ENCODE measurements around the gene PIEZO1. TPM values are rescaled to one million over a fixed set of nuclear protein-coding genes. Genes with fewer than 3 reads are reported as not detected.

The PIEZO1 gene
- total RNA-seq, 6 experiments from 2014 or later = 48.9 to 91.9 (median 64.4) TPM

GRCh38 chr16:88809676-88810165, 24.7 kb upstream of the PIEZO1 start:
- intact Hi-C loops (cut with DNase I) = loop anchor here in 1 of 2 donors (10.0 kb wide), 2 partner anchors 55 to 355 kb away; partner anchors contain the start of gene PABPN1L
- H3K36me3 ChIP-seq = peaks cover 0 to 5% (median 0%) of the 10 kb centered on the region in 4 donors
- H3K4me3 ChIP-seq = no peak overlapping the region
- ATAC-seq (no peak), DNase-seq (no peak)
- TF ChIP-seq CTCF (IDR thresholded peaks at IDR 0.05) = no peak
- no peak overlapping the region for H3K27ac ChIP-seq
- H3K9me3 ChIP-seq = no peaks in the 10 kb centered on the region
- no peaks in the 10 kb centered on the region for H3K27me3 ChIP-seq
- H3K4me1 ChIP-seq = peaks cover 0 to 20% (median 4%) of the 10 kb centered on the region in 4 donors
- WGBS (ENCODE audit: insufficient coverage, low coverage, low lambda C conversion rate, missing lambda C conversion rate) = no CpG with 5 or more reads among the region's 10 CpGs

- TF ChIP-seq CTCF (IDR thresholded peaks at IDR 0.05) = no peak
- no peak for TF ChIP-seq POLR2A (IDR thresholded peaks at IDR 0.05)
- Histone ChIP-seq H3K27ac (no peak overlapping the region), H3K4me3 (no peak overlapping the region), H3K9me3 (no peaks in the 10 kb centered on the region), H3K36me3 (peaks cover 0 to 5% (median 0%) of the 10 kb centered on the region in 4 donors), H3K27me3 (no peaks in the 10 kb centered on the region), H3K4me1 (peaks cover 0 to 26% (median 4%) of the 10 kb centered on the region in 4 donors)
- no CpG with 5 or more reads among the region's 10 CpGs for WGBS (ENCODE audit: insufficient coverage, low coverage, low lambda C conversion rate, missing lambda C conversion rate)
- intact Hi-C loops (cut with DNase I) = no loop called here
- no peak for ATAC-seq
- DNase-seq = no peak
Observed at GRCh38 chr16:88809068-88809675, 24.2 kb upstream of the PIEZO1 start.

GRCh38 chr16:88807626-88808453, 22.8 kb upstream of the PIEZO1 start:
- Histone ChIP-seq H3K4me3 (no peak overlapping the region), H3K27me3 (no peaks in the 10 kb centered on the region), H3K27ac (no peak overlapping the region), H3K36me3 (peaks cover 0 to 5% (median 0%) of the 10 kb centered on the region in 4 donors), H3K4me1 (peaks cover 0 to 27% (median 4%) of the 10 kb centered on the region in 4 donors), H3K9me3 (no peaks in the 10 kb centered on the region)
- intact Hi-C loops (cut with DNase I) = no loop called here
- WGBS (ENCODE audit: insufficient coverage, low coverage, low lambda C conversion rate, missing lambda C conversion rate) = 100% methylated on average over 1 of the region's 26 CpGs
- peak in 1 of 3 donors; percentile 53 for DNase-seq
- no peak for TF ChIP-seq POLR2A (IDR thresholded peaks at IDR 0.05)
- no peak for TF ChIP-seq CTCF (IDR thresholded peaks at IDR 0.05)
- no peak for ATAC-seq

GRCh38 chr16:88807142-88807625, 22.2 kb upstream of the PIEZO1 start:
- TF ChIP-seq CTCF (IDR thresholded peaks at IDR 0.05) (no peak), POLR2A (IDR thresholded peaks at IDR 0.05) (no peak)
- ATAC-seq = no peak
- DNase-seq = no peak
- H3K27ac ChIP-seq = no peak overlapping the region
- H3K36me3 ChIP-seq = peaks cover 0 to 5% (median 0%) of the 10 kb centered on the region in 4 donors
- no peaks in the 10 kb centered on the region for H3K9me3 ChIP-seq
- H3K4me1 ChIP-seq = peaks cover 0 to 24% (median 4%) of the 10 kb centered on the region in 4 donors
- intact Hi-C loops (cut with DNase I) = no loop called here
- H3K27me3 ChIP-seq = no peaks in the 10 kb centered on the region
- WGBS (ENCODE audit: insufficient coverage, low coverage, low lambda C conversion rate, missing lambda C conversion rate) = 92% methylated on average over 11 of the region's 24 CpGs
- no peak overlapping the region for H3K4me3 ChIP-seq

Measured in right lobe of liver (tissue), 6 donors.